ENCODE results near the gene GPS1.

GPS1 gene

GRCh38 chr17:82047914-82048570 lies 3.7 kb upstream of the GPS1 start:
- no peak for DNase-seq

GRCh38 chr17:82048571-82048971 lies 3.1 kb upstream of the GPS1 start:
- no peak for DNase-seq

- DNase-seq, result no peak
These were observed 2.6 kb upstream of the GPS1 start for GRCh38 chr17:82049106-82049505.

DNA sequence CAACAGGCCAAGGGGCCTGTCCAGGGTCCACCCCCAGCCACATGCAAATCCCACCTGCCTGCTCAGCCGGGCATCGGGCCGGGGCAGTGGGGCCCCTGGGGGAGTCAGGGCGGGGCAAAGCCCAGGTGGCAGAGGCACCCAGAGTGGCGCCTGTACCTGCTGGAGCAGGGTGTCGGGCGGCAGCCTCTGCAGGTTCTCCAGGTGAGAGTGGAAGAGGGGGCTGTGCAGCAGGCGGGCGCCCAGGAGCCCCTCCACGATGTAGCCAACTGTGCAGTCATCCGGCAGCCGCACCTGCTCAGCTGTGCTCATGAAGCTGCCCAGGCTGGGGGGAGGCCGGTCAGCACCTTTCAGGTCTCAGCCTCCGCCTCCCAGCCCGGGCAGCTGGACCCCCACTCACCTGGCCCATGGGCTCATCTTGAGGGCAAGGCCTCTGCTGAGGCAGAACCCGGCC lies 2.2 kb upstream of the GPS1 start:
- DNase-seq, result no peak

DNA sequence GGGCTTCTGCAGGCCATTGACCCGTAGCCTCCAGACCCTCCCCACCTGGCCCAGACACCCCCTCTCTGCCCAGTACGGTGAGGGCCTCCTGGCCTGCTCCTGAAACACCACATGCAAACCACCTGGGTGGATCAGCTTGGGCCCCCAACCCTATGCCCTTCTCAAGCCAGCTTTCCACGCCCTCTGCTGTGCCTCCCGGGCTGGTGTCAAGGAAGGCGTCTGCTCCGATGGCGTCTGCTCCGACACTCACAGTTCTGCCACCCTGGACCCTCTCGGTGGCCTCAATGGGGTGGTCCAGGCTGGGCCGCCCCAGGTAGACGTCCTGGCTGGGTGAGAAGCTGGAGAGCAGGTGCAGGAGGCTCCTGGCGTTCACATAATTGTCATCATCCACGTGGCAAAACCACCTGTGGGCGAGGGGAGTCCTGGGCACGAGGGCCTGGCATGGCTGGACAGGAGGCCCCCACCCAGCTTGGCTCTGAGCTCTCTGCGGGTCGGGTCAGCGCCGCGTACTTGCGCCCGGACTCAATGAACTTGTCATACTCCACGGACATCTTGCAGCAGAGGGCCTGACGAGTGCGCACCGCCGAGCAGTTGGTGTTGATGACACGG lies 1.4 kb upstream of the GPS1 start:
- DNase-seq, result no peak

- DNase-seq, result no peak
These were observed 697 bp upstream of the GPS1 start for GRCh38 chr17:82050761-82051641.

DNA sequence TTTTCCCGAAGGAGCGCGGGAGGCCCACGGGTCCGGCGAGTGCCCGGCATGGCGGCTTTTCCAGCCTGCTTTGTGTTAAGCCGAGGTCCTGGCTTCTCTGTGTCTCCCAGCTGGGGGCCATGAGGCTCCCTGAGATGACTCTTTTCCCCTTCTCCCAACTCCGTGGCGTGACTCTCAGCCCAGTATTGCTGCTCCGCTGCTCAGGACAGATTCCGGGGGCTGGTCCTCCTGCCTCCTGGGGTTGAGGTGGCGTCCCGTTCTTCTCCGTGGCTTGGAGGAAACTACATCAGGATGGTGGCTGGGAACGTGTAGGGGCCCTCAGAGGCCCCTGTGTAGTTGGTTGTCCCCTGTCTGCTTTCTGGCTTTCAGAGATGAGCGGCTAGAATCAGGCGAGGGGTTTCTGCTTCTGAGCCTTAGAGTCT lies 951 bp downstream of the GPS1 start:
- no peak for DNase-seq

DNA sequence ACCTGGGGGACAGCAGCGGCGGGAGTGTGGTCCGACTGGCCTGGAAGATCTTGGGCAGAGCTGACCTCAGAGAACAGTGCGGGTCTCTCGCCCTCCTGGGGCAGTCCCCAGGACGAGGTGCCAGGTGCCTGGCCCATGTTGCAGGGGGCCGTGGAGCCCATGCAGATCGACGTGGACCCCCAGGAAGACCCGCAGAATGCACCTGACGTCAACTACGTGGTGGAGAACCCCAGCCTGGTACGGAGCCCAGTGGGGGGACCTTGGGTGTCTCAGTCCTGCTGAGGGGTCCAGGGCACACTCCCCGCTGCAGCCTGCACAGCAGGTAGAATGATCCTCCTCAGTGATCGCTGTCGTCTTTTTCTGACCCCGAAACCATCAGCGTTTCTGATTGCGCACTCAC lies 1.4 kb downstream of the GPS1 start:
- no peak for DNase-seq

GRCh38 chr17:82053556-82054263 lies 2.0 kb downstream of the GPS1 start:
- no peak for DNase-seq

DNA sequence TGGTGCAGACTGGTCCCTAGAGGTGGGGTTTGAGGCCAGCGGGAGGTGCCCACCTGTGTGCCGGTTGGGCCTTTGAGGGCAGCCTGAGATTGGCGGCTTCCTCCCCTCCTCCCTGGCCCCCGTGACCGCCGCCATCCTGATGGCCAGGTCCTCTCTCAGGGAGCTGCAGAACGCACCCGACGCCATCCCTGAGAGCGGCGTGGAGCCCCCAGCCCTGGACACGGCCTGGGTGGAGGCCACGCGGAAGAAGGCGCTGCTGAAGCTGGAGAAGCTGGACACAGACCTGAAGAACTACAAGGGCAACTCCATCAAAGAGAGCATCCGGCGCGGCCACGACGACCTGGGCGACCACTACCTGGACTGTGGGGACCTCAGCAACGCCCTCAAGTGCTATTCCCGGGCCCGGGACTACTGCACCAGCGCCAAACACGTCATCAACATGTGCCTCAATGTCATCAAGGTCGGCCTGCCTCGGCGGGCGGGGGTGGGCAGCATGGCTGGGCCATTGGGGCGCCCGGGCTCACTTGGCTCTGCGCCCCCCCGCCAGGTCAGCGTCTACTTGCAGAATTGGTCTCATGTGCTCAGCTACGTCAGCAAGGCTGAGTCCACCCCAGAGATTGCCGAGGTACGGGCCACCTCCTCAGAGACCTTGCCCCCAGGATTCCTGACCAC lies 2.8 kb downstream of the GPS1 start:
- DNase-seq, result no peak

GRCh38 chr17:82055023-82055964 lies 3.6 kb downstream of the GPS1 start:
- DNase-seq, result no peak

DNA sequence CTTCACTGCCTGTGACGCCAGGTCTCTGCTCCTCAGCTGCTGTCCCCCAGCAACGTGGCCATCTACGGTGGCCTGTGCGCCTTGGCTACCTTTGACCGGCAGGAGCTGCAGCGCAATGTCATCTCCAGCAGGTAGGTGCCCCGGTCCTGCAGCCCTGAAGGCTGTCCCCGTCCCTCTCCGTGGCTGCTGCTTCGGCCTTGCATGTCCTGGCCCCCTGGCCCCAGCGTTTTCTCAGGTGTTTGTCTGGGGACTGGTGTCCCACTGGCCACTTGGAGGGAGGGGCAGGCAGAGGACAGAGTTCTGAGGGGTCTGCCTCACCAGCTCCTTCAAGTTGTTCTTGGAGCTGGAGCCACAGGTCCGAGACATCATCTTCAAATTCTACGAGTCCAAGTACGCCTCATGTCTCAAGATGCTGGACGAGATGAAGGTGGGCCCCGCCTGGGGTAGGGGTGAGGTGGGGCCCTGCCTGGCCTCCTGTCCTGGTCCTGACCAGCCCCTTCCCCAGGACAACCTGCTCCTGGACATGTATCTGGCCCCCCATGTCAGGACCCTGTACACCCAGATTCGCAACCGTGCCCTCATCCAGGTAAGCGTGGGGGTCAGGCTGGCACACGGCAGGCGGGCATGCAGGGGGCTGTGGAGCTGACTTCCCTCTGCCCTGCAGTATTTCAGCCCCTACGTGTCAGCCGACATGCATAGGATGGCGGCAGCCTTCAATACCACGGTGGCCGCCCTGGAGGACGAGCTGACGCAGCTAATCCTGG lies 4.4 kb downstream of the GPS1 start:
- no peak for DNase-seq

- DNase-seq, result no peak
These were observed 5.3 kb downstream of the GPS1 start for GRCh38 chr17:82056729-82057621.

DNA sequence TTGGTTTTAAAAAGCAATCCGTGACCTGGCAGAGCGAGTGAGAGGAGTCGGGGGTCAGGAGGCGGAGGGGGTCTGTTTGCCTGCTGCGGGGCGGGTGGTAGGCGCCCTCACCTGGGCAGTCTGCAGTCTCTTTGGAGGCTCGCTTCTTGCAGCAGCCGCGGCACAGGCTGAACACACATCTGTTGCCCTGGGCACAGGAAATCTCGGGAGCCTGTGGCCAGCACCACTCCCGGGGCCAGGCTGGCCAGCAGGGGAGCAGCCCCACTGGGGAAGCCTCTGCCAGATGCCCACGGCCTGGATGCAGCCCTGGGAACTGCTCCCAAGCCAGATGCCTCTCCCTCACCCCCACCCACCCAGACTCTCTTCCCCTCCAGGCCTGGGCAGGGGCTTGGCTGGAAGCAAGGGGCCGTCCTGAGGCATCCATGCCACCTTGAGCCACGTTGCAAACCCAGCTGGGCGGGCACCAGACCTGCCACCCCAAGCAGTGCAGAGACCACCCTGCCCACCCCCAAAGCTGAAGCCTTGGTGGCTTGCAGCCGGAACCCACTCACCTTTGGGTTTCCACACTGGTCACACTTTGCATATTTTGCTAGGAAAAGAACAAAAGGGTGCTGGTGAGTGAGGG lies 6.6 kb downstream of the GPS1 start:
- DNase-seq, result no peak

GRCh38 chr17:82058855-82059249 lies 7.2 kb downstream of the GPS1 start:
- no peak for DNase-seq

DNA sequence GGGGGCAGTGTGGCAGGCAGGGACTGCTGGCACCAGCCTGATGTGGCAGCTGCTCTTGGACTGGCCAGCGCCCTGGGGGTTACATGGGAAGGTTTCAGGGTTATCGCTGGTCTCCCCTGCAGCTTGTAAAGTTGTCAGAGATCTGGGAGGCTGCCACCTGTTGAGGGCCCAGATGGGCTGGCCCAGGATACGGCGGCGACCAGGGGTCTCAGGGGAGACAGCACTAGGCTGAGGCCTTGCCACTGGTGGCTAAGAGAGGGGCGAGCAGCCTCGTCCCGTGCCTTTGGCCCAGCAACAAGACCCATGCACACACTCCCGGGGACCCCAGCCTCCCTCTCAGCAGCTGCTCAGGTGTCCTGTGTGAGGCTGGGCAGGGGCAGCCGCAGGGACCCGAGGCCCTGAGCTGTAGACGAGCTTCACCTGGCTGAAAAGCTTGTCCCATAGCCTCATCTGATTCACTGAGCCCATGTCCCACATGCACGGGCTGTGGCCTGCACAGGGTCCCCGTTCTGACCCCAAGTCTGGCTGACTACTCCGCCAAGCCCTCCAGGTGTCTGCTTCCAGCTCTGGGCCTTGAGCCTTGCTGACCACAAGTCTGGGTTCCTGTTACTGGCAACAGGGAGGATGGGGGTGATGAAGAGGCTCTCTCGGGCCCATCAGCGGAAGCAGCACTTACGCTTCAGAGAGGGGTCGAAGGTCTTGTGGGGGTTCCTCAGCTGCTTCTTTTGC lies 7.7 kb downstream of the GPS1 start:
- DNase-seq, result no peak

DNA sequence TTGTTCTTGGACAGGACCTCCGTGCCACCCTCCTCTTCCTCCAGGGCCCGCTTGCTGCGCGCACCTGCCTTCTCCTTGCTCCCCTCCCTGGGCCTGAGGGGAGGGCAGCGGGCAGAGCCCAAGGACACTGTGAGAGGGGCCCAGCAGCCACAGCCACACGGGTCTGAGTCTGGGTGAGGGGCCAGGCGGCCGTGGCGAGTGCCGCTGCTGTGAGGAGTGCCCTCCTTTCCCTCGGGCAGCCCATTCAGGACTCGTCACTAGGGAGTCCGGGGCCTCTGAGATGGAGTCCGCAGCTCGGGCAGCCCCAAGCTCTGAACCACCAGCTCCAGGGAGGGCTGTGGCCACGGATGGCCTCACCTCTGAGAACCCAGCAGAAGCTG lies 8.3 kb downstream of the GPS1 start:
- no peak for DNase-seq

DNA sequence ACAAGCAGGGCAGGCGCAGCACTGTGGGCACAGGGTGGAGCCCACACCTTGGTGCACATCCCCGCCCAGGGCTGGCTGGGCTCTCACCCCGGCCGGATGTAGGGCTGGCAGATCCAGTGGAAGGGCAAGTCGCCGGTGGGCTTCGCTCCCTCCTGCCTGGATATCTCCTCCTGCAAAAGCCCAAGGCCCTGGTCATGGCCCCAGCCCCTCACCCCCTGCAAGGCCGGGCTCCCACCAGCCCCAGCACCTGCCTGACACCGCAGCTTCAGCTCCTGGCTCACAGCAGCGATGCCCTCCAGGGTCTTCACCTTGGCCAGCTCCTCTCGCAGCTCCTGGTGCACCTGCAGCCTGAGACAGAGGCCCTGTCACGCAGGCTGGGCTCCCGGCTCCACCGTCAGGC lies 8.9 kb downstream of the GPS1 start:
- no peak for DNase-seq
